ENCODE results near the gene GMFB.
"Not testable (repeated sequence)": the region's sequence is repeated elsewhere in the genome, so short reads cannot be mapped to it uniquely, and the experiment has no call there.

The GMFB gene

DNA sequence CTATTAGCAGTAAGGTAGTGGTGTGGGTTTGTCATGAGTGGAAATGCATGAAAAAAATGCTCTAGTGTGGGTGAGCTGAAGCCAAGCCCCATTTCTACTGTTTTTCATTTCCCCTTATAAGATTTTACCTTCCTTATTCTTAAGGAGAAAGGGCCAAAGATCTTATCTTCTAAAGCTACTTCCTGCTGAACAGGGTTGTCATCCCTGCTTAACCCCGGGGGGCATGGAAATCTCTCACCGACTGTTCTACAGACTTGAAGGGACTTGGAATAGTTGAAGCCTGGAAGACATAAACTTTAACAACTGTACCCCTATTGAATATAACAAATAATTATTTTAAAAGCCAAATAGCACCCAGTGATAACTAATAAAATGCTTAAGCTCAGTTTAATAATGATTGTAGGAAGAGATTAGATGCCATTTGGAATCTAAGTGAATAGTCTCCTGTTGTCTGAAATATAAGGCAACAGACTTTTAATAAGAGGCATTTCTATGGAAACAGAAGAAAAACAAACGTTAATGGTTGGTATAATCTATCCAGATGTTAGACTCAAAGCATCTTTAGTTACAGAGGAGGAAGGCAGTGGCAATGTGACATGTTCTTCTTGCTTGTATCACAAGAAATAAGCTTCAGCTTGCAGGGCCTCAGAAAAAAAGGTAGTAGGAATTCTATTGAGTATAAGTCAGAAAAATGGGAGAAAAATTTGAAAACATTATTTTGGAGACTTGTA lies 1.8 kb upstream of the GMFB start:
- DNase-seq (ENCODE audit: low read depth) = no peak

DNA sequence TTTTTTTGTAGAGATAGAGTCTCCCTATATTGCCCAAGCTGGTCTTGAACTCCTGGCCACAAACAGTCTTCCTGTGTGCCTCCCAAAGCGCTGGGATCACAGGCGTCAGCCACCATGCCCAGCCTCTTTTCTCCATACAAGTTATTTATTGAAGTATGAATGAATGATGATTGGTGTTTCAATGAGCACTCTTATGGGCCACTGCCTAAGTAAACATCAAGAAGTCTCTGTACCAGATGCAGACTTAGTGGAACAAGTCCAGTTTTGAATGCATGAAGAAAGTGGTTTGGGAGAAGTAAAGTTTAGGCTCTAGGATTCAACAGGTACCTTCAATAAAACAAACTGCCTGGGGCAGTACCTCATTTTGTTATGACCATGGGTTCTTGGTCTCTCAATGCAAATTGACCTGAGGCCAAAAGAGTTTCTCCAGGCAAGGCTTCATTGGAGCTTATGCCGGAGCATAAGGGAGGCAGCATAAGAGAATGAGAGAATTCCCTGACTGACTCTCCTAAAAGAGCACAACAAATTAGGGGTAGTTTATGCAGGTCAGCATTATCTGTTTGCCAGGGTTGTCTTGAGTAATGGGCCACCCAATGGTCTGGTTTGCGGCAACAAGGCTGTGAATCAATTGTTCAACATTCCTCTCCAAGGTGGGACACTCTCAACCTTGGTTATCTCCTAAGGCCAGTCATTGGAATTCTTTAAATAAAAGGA lies 1.1 kb upstream of the GMFB start:
- DNase-seq (ENCODE audit: low read depth) = no peak

DNA sequence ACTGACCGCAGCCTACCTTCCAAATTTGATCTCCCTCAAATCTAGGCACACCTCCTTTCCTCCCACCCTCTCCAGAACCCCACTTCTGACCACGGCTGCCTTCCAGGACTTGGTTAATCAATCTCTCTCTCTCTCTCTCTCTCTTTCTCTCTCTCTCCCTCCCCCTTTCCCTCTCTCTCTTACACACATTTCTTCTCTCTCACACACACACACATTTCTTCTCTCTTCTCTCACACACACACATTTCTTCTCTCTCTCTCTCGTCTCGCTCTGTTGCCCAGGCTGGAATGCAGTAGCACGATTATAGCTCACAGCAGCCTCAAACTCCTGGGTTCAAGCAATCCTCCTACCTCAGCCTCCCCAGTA lies 521 bp upstream of the GMFB start:
- DNase-seq (ENCODE audit: low read depth) = no peak

DNA sequence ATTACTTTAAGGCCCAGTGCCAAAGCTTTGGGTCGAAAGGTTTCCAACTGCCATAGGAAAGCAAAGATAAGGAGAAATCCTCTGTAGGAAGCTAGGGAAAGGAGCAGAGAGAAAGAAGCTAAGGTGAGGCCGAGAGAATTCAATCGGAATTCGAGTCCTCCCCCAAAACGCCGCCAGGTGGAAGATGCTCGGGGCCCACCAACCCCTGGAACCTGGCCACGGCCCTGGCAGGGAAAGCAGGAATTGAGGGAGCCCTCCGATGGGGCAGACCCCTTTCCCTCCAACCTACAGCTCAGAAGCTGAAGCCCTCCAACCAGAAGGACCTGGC lies 498 bp downstream of the GMFB start:
- DNase-seq (ENCODE audit: low read depth) = no peak

DNA sequence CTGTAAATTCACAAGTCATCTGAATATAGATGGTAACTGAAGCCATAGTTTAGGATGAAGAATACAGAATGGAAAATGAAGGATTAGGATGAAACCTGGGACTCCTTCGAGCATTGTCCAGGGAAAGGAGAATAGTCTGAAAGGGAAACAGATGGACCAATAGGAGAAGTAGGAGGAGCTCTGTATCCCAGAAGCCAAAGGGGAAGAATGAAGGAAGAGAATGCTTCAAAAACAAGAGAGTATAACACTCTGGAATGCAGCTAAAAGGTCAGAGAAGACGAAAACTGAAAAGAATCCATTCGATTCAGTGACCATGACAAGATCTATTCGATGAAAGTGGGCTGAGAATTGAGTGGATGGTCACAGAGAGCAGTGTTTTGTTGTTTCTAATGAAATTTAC lies 1.0 kb downstream of the GMFB start:
- DNase-seq (ENCODE audit: low read depth) = no peak

DNA sequence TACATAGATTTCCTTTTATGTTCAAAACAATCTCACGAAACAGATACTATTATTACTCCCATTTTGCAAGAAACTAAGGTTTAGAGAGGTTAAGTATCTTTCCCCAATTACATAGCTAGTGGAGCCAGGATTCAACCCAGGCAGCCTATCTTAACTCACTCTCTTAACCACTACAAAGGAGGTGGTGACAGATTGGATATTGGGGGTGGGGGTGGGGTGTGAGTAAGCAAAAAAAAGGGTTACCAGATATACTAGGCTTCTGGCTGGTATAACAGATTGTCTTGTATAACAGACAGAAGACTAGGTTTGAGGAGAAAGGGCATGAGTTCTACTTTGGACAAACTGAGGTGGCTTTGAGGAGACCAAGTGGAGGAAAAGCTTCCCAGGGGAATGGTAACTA lies 2.1 kb downstream of the GMFB start:
- DNase-seq (ENCODE audit: low read depth) = no peak

DNA sequence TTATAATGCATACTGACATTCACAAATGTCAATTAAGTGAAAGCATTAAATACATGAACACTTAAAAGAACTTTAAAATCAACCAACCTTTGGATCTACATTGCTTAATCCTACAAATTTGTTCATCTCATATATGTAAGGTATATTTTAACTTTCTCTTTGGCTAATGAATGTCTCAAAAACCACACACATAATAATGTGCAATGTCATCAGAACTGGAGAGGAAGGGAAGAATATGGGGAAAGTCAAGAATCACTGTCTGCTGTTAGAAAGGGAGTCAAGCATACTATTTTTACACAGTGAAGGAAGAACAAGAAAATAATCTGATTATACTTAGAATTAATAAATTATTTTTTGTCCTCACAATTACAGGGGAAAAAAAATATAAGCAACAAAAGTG lies 4.9 kb downstream of the GMFB start:
- DNase-seq (ENCODE audit: low read depth) = no peak

DNA sequence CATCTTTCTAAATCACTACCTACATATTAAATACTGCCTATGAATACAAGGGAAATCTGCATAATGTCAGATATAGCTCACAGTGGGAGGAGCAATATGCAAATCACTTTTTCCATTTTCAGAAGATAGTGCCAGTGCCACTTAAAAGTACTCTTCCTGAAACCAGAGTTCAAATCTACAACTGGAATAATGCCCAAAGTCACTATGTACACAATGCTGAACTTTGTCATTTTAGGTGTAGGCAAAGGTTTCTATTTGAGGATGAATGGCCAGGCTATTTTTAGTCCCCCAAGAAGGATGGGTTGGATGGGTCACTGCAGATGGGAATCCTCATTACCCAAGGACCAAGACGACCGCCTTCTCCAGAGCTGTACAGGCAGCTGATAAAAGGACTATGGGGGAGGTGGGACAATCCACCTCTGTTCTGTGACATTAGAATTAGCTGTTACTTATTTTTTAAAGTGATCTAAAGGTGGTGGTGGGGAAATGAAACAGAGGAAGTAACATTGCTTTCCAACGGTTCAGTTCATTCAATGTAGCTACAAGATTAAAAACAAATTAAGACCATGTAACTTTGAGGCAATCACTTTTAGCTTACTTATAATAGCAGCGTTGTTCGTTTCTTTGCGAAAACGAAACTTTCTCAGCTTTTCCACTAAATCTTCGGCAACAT lies 5.6 kb downstream of the GMFB start:
- DNase-seq (ENCODE audit: low read depth) = no peak

DNA sequence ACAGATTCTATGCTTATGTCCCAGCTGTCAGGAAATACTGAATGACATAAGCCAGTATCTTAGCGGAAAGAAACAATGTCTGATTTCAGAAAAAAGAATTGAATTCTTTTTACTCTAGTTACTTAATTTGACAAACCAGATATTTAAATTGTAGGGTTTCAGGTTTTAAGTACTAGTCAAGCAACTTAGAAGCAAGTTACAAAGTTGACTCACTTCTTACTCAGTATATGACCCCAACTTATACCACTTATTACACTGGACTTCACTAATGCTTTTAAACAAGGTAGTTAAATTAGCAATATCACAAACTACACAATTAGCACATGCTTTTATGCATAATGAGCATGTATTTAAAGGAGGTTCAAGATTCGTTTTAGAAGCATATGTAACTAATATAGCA lies 7.1 kb downstream of the GMFB start:
- no peak for DNase-seq (ENCODE audit: low read depth)

DNA sequence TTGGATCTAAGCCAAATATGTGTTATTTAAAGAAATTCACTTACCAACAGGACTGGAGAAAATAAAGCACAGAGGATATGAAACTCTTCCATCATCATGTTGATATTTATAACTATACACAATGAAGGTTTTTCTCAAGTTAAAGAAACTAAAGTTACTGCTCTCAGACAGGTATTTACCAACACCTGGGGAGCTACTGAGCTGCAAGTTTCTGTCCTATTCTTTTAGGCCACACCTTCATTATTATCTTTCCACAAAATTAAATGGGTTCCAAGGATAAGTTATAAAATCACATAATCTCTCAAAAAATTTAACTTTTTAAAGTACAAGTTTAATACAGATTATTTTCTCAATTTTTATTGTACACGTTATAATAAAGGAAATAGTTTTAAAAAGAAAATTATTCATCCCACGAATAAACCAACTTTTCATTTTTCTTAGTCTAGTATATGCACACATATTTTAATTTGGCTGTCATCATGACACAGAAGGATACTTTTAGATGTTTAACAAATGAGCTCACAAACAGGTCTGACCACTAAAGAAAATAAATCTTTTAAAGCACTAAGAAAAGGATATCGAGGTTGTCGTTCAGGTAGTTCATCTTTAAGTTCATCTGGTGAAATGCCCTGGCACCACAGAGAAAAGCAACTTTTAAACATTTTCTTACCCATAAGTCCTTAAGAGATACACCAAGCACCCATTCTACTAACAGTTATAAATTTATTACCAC lies 7.8 kb downstream of the GMFB start:
- DNase-seq (ENCODE audit: low read depth) = no peak

DNA sequence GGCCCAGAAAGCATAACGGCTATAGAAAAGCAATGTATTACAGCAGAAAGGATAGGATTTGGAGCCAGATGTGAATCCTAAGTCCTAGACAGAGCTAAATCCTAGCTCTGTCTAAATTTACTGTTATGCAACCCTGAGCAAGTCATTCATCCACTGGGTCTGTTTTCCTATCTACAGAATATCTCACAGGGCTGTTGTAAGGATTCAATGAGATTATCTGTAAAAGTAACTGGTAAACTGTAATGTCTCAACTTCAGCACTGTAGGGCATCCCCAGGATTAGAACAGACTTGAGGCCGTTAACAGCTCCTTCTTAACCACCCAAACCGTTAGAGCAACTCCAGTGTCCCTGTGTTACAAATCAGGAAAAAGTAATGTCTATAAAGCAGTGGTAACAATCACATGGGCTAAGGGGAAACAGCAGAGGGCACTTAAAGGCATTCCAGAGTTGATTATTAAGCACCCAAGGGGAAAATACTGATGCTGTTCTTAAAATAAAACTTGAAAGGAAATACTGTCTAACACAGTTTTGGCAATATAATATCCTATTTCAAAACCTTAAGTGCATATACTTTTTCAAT lies 10.1 kb downstream of the GMFB start:
- no peak for DNase-seq (ENCODE audit: low read depth)

DNA sequence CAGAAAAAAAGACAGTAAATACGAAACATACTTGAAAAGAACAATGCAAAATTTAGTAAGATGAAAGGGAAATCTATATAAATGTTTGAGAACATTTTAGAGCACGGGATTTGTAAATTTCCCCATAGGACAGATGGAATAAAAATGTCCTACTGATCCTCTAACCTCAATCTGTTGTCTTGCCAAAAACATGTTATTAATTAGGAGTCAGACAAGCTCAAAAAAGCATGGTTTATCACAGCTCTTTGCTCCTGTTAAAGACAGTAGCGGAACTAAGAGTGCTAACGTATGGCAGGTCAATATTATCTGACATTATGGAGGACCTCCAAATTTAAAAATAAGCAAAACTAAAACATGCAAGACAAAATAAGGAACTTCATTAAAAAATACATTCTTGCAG lies 12.9 kb downstream of the GMFB start:
- DNase-seq (ENCODE audit: low read depth) = no peak

DNA sequence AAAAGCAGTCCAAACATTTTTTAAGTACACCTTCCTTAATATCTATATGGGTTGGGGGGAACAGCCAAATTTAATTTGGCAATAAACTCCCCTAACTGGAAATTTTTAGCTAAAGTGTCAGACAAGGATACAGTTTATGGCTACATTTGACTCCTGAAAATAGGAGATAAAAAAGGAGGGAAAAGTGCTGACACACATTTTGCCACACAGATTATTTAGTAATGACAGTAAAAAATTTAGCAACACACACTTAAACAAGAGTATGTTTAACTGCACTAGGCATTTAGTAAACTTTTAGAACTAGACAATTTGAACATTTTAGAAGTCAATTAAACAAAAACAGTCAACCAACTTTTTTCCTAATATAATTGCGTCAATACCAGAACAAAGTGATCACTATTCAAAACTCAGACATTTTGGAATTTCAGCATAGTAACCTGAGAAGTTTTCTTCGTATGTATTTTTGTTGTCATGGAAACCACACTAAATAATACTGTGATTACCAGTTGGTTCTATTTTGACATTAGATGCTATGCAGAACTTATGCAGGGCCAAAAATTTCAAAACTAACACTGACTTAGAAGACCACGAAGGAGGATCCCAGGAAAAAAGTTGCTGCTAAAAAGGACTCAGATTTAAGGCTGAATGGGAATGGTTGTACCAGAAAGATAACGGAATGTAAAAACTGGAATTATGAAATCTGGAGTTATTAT lies 13.4 kb downstream of the GMFB start:
- no peak for DNase-seq (ENCODE audit: low read depth)

DNA sequence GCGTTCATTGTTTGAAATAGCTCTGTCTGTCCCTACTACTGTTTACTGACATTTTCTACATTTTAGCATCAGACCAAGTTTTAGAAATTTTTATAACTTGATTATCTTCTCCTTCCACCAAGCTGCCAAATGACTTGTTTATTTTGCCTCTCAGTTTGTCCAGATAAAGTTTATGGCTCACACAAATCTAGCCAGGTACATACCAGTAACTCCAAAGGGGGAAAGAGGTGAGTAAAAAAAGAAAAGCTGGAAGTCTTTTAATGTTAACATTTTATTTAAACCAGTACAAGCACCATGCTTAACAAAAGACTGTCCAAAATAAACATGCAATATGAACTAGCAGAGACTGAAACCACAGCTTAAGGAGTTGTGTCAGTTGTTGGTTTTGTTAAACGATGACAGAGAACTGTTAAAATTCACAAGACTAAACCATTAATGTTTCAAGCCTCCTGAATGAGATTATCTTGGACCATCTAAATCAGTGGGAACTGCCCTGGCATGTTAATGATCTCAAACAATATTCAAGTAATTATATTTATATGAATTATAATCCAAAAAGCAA lies 14.5 kb downstream of the GMFB start:
- DNase-seq (ENCODE audit: low read depth) = no peak

DNA sequence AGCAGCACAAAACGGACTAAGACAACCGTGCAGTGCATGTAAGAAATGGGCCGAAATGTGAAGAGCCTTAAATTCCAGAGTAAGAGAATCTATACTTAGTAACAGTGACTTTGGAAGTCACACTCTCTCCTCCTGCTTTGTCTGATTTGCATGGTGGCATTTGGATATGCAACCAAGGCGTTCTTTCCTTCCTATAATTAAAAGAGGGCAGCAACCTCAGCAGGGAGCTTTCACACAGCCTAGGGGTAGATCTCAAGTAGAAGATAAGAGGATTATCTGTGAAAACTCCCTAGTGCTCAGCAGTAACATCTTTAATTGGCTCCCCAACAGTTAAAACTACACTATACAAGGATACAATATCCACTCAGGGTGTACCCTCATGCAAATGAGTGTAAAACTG lies 16.5 kb downstream of the GMFB start:
- no peak for DNase-seq (ENCODE audit: low read depth)

DNA sequence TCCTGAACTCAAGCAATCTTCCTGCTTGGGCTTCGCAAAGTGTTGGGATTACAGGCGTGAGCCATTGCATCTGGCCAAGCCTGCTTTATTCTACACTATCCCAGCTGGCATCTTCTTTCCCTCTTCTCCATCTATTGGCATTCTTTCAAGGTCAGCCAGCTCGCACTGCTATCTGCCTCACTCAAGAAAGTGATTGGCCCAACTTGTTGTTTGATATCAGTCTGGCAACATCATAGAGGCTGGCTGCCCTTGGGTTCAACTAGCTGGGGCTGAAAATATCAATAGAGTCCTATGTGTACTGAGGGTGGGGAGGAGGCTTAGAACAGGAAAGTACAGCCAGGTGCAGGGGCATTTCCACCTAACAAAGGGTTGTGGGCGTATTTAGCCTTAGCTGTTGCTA lies 17.1 kb downstream of the GMFB start:
- no peak for DNase-seq (ENCODE audit: low read depth)

DNA sequence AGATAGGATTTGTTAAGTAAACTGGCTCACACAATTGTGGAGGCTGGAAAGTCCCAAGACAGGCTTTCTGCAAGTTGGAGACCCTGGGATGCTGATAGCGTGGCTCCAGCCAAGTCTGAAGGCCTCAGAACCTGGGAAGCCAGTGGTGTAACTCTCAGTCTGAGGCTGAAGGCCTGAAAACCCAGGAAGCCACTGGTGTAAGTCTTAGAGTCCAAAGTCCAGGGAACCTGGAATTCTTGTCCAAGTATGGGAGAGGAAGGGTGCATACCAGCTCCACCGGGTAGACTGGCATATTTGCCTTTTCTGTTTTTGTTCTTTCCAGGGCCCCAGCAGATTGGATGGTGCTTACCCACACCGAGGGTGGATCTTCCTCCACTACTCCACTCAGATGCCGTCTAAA lies 18.1 kb downstream of the GMFB start:
- DNase-seq (ENCODE audit: low read depth) = no peak

DNA sequence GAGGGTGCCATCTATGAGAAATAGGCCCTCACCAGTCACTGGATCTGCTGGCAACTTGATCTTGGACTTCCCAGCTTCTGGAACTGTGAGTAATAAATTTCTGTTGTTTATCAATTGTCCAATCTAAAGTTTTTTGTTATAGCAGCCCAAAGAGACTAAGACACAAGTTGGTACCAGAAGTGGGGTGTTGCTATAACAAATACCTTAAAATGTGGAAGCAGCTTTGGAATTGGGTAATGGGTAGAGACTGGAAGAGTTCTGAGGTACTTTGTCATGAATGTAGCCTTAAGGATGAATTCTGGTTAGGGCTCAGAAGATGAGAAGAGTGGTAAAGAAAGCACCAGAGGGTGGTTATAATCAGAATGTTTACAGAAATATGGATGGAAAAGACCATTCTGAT lies 21.5 kb downstream of the GMFB start:
- DNase-seq (ENCODE audit: low read depth) = no peak

DNA sequence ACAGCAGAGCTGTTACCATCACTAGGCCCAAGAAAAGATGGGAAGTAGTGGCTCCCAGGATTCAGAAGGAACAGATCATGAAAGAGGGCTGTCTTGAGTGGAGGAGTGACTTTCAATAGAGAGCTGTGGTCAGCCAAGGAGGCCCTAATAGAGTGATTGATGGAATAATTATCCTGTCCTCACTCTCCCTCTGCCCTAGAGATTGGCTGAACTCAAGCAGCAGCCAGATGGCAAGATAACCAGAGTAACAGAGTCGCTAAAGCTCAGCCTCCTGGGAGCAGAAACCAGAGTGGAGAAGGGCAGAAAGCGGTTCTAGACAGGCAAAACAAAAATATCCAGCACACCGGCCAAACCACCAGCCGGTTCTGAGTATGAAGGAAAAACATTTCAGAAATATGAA lies 23.1 kb downstream of the GMFB start:
- DNase-seq (ENCODE audit: low read depth) = no peak

DNA sequence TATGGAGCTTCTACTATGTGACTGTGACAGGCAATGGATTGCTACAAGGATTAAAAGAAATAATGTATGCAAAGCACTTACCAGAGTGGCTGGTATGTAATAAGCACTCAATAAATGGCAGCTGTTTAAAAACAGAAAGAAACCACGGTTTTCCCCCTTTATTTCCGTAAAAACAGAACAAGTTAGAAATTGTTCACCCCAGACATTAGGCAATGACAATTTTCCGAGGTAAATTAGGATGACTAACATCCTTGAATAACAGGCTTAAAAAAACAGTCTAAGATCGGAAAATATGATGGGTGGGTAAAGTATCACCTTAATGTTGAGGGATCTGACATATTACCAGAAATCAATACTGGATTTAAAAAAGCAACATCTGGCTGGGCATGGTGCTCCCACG lies 26.7 kb downstream of the GMFB start:
- no peak for DNase-seq (ENCODE audit: low read depth)

DNA sequence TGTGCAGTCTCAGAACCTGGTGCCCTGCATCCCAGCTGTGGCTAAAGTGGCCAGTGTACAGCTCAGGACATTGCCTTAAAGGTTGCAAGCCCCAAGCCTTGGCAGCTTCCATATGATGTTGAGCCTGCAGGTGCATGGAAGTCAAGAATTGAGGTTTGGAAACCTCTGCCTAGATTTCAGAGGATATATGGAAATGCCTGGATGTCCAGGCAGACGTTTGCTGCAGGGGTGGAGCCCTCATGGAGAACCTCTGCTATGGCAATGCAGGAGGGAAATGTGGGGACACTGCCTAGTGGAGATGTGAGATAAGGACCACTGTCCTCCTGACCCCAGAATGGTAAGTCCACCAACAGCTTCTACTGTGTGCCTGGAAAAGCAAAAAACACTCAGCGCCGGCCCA lies 29.7 kb downstream of the GMFB start:
- DNase-seq (ENCODE audit: low read depth) = no peak

DNA sequence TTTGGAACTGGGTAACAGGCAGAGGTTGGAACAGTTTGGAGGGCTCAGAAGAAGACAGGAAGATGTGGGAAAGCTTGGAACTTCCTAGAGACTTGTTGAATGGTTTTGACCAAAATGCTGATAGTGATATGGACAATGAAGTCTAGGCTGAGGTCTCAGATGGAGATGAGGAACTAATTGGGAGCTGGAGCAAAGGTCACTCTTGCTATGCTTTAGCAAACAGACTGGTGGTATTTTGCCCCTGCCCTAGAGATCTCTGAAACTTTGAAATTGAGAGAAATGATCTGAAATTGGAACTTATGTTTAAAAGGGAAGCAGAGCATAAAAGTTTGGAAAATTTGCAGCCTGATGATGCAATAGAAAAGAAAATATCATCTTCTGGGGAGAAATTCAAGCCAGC lies 30.2 kb downstream of the GMFB start:
- not testable (repeated sequence) for DNase-seq (ENCODE audit: low read depth)

Data from HS-5 (cell line).